MM.1S (cell line): ENCODE measurements around the gene PACRG.

Source experiments
- DNase-seq: peaks from one replicate; pipeline ENCODE4 v3.0.0-alpha.2; 2015
- H2AFZ ChIP-seq: fragments of 300-600 bp; sonication (generic); 2 replicates; pipeline ENCODE4 v1.6.0; 2016; ENCODE audit warnings: antibody characterized with exemption, low read length
- H3F3A ChIP-seq: fragments of 300-600 bp; sonication (generic); 2 replicates; pipeline ENCODE4 v1.6.1; 2016; ENCODE audit warnings: mild to moderate bottlenecking, antibody characterized with exemption, low read length, moderate library complexity, mixed read lengths; ENCODE audit not compliant: insufficient read depth
- H3K27ac ChIP-seq: fragments of 300-600 bp; sonication (generic); 2 replicates; pipeline ENCODE4 v1.5.1; 2016; ENCODE audit warnings: mild to moderate bottlenecking, low read length
- H3K27me3 ChIP-seq: fragments of 300-600 bp; sonication (generic); replicated peaks from 2 replicates; pipeline ENCODE4 v1.6.0; 2016; ENCODE audit warnings: low read length; ENCODE audit not compliant: insufficient read depth
- H3K36me3 ChIP-seq: fragments of 300-600 bp; sonication (generic); replicated peaks from 2 replicates; pipeline ENCODE4 v1.6.1; 2016; ENCODE audit warnings: mild to moderate bottlenecking, low read length, mixed read lengths; ENCODE audit not compliant: insufficient read depth
- H3K4me1 ChIP-seq: fragments of 300-600 bp; sonication (generic); 2 replicates; pipeline ENCODE4 v1.6.1; 2016; ENCODE audit warnings: low read length, mixed read lengths
- H3K4me2 ChIP-seq: fragments of 300-600 bp; sonication (generic); 2 replicates; pipeline ENCODE4 v1.6.0; 2016; ENCODE audit warnings: low read depth, low read length
- H3K4me3 ChIP-seq: fragments of 300-600 bp; sonication (generic); 2 replicates; pipeline ENCODE4 v1.5.1; 2016; ENCODE audit warnings: low read length, mixed read lengths
- H3K79me2 ChIP-seq: fragments of 300-600 bp; sonication (generic); 2 replicates; pipeline ENCODE4 v1.6.1; 2016; ENCODE audit warnings: mixed run types, low read length, mixed read lengths
- H3K9ac ChIP-seq: fragments of 300-600 bp; sonication (generic); 2 replicates; pipeline ENCODE4 v1.6.1; 2016; ENCODE audit warnings: low read length, mixed read lengths
- H3K9me2 ChIP-seq: fragments of 300-600 bp; sonication (generic); replicated peaks from 2 replicates; pipeline ENCODE4 v1.6.1; 2016; ENCODE audit warnings: mild to moderate bottlenecking, low read length, mixed read lengths; ENCODE audit not compliant: insufficient read depth
- H3K9me3 ChIP-seq: fragments of 300-600 bp; sonication (generic); replicated peaks from 2 replicates; pipeline ENCODE4 v1.6.1; 2016; ENCODE audit warnings: mild to moderate bottlenecking, low read length, mixed read lengths; ENCODE audit not compliant: insufficient read depth
- H4K20me1 ChIP-seq: fragments of 300-600 bp; sonication (generic); 2 replicates; pipeline ENCODE4 v1.6.1; 2016; ENCODE audit warnings: mild to moderate bottlenecking, low read length, moderate library complexity, mixed read lengths; ENCODE audit not compliant: insufficient read depth
- CTCF ChIP-seq: fragments of 300-600 bp; sonication (generic); IDR thresholded peaks from 2 replicates; pipeline ENCODE4 v1.5.1; 2016; ENCODE audit warnings: antibody characterized with exemption, low read length, mixed read lengths
- EZH2 ChIP-seq: fragments of 300-600 bp; sonication (generic); optimal IDR thresholded peaks from 2 replicates; pipeline ENCODE3; 2017; ENCODE audit warnings: low read depth, mild to moderate bottlenecking, antibody characterized with exemption, low read length, mixed read lengths
- EZH2phosphoT487 ChIP-seq: fragments of 300-600 bp; sonication (generic); IDR thresholded peaks from 2 replicates; pipeline ENCODE4 v1.6.1; 2018; ENCODE audit warnings: antibody characterized with exemption, low read length

Gene PACRG

GRCh38 chr6:163342571-163343539, 615.1 kb downstream of the PACRG start:
- no peaks in the 10 kb centered on the region for H3K27me3 ChIP-seq
- H3K27ac ChIP-seq, result no peak overlapping the region
- no peak for DNase-seq
- no peaks in the 10 kb centered on the region for H3K9me2 ChIP-seq
- H3K36me3 ChIP-seq, result no peaks in the 10 kb centered on the region
- H3F3A ChIP-seq, result no peaks in the 10 kb centered on the region
- H3K4me1 ChIP-seq, result no peaks in the 10 kb centered on the region
- TF ChIP-seq EZH2, result no peak
- no peak for TF ChIP-seq CTCF
- no peak for TF ChIP-seq EZH2phosphoT487
- no peak overlapping the region for H3K4me3 ChIP-seq
- H3K4me2 ChIP-seq, result no peak overlapping the region
- no peaks in the 10 kb centered on the region for H3K9me3 ChIP-seq
- no peaks in the 10 kb centered on the region for H4K20me1 ChIP-seq
- H2AFZ ChIP-seq, result no peak overlapping the region
- H3K9ac ChIP-seq, result no peak overlapping the region
- H3K79me2 ChIP-seq, result no peaks in the 10 kb centered on the region

GRCh38 chr6:163343609-163344008, 615.8 kb downstream of the PACRG start:
- TF ChIP-seq CTCF (no peak), EZH2phosphoT487 (no peak), EZH2 (no peak)
- Histone ChIP-seq H3K9ac (no peak overlapping the region), H3K4me2 (no peak overlapping the region), H3K36me3 (no peaks in the 10 kb centered on the region), H3K27me3 (no peaks in the 10 kb centered on the region), H3K4me3 (no peak overlapping the region), H3F3A (no peaks in the 10 kb centered on the region), H3K9me2 (no peaks in the 10 kb centered on the region), H3K79me2 (no peaks in the 10 kb centered on the region), H2AFZ (no peak overlapping the region), H4K20me1 (no peaks in the 10 kb centered on the region), H3K9me3 (no peaks in the 10 kb centered on the region), H3K4me1 (no peaks in the 10 kb centered on the region), H3K27ac (no peak overlapping the region)
- no peak for DNase-seq

GRCh38 chr6:163344411-163344810, 616.6 kb downstream of the PACRG start:
- Histone ChIP-seq H3K9me2 (no peaks in the 10 kb centered on the region), H3K27ac (no peak overlapping the region), H3F3A (no peaks in the 10 kb centered on the region), H3K4me3 (no peak overlapping the region), H3K36me3 (no peaks in the 10 kb centered on the region), H2AFZ (no peak overlapping the region), H3K9me3 (no peaks in the 10 kb centered on the region), H3K9ac (no peak overlapping the region), H3K27me3 (no peaks in the 10 kb centered on the region), H3K79me2 (no peaks in the 10 kb centered on the region), H3K4me2 (no peak overlapping the region), H3K4me1 (no peaks in the 10 kb centered on the region), H4K20me1 (no peaks in the 10 kb centered on the region)
- DNase-seq, result no peak
- TF ChIP-seq EZH2 (no peak), EZH2phosphoT487 (no peak), CTCF (no peak)
